ENCODE data around the gene XPC.
A peak's percentile ranks its signal among the peaks of the same experiment; 100 is the strongest.
"Not testable (repeated sequence)": the region's sequence is repeated elsewhere in the genome, so short reads cannot be mapped to it uniquely, and the experiment has no call there.

XPC gene

DNA sequence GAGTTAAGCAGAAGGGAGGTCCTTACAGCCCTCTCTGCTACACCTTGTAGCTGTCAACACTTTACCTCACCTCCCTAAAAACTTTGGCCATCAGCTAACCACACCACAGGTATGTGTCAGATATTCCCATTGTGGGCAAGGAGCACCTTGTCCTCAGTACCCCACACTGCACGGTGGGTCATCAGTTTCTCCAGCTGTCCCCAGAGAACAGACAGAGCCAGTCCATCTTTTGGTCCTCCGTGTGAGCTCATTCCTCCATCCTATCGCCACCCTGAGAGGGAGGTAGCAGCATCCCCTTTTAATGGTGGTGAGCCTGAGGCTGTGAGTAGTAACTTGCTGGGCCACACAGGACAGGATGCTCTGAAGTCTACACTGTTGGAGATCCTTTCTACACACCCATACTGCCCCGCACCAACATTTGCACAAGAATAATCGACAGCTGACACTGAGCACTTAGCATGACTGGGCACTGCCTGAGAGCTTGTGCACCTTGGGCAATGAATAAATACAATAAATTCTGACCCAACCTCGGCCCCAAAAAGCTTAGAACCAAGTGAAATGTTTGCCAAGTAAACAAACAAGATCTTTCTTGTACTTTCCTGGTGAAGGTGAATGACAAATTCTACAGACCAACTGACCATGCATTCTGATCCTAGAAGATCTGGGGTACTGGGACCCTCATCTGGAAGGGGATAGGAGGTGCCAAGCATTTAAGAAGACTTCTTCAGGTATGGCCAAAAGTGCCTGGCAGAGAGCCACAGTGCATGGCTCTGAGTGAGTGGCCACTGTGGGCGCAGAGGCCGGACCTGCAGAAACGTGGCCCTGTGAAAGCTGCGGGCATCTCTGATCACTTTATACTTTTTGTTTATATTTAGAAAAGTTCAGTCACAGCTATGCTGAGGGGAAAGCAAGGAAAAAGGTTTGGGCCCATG, 60.7 kb downstream of the XPC start:
- peaks cover 10% of the 10 kb centered on the region for H3K4me1 ChIP-seq (ENCODE audit: insufficient read depth, low read length)
- no peak overlapping the region for H3K4me3 ChIP-seq (ENCODE audit: low read depth in 1 of 2, low read length in 2 of 2)
- H3K9me3 ChIP-seq (ENCODE audit: insufficient read depth, low read length, severe bottlenecking), result no peaks in the 10 kb centered on the region
- H4K20me1 ChIP-seq (ENCODE audit: insufficient read depth, low read length), result peaks cover 7% of the 10 kb centered on the region; the same call in 1 of the 2 replicates
- TF ChIP-seq EZH2 (IDR thresholded peaks at IDR 0.05; ENCODE audit: borderline replicate concordance, low read depth, low read length, severe bottlenecking), result no peak
- TF ChIP-seq, protein P1, sequence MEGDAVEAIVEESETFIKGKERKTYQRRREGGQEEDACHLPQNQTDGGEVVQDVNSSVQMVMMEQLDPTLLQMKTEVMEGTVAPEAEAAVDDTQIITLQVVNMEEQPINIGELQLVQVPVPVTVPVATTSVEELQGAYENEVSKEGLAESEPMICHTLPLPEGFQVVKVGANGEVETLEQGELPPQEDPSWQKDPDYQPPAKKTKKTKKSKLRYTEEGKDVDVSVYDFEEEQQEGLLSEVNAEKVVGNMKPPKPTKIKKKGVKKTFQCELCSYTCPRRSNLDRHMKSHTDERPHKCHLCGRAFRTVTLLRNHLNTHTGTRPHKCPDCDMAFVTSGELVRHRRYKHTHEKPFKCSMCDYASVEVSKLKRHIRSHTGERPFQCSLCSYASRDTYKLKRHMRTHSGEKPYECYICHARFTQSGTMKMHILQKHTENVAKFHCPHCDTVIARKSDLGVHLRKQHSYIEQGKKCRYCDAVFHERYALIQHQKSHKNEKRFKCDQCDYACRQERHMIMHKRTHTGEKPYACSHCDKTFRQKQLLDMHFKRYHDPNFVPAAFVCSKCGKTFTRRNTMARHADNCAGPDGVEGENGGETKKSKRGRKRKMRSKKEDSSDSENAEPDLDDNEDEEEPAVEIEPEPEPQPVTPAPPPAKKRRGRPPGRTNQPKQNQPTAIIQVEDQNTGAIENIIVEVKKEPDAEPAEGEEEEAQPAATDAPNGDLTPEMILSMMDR (IDR thresholded peaks at IDR 0.05; ENCODE audit: borderline replicate concordance, extremely low read depth, low read length, poor library complexity, severe bottlenecking), result no peak
- no peak overlapping the region for H3K4me2 ChIP-seq (ENCODE audit: insufficient read depth, low read length)
- peaks cover 26% of the 10 kb centered on the region; the same call in 1 of the 2 replicates for H3K79me2 ChIP-seq (ENCODE audit: insufficient read depth, low read length)
- no peak overlapping the region for H2AFZ ChIP-seq (ENCODE audit: low read depth, low read length)
- H3K27me3 ChIP-seq (ENCODE audit: insufficient read depth, low read length, poor library complexity), result no peaks in the 10 kb centered on the region
- no peak for ATAC-seq (ENCODE audit: insufficient read depth, low read depth)
- H3K9ac ChIP-seq (ENCODE audit: low read depth, low read length), result no peak overlapping the region
- H3K27ac ChIP-seq (ENCODE audit: low read length), result no peak overlapping the region
- peaks cover 77% of the 10 kb centered on the region for H3K36me3 ChIP-seq (ENCODE audit: insufficient read depth, low read length)
- DNase-seq, result no peak

DNA sequence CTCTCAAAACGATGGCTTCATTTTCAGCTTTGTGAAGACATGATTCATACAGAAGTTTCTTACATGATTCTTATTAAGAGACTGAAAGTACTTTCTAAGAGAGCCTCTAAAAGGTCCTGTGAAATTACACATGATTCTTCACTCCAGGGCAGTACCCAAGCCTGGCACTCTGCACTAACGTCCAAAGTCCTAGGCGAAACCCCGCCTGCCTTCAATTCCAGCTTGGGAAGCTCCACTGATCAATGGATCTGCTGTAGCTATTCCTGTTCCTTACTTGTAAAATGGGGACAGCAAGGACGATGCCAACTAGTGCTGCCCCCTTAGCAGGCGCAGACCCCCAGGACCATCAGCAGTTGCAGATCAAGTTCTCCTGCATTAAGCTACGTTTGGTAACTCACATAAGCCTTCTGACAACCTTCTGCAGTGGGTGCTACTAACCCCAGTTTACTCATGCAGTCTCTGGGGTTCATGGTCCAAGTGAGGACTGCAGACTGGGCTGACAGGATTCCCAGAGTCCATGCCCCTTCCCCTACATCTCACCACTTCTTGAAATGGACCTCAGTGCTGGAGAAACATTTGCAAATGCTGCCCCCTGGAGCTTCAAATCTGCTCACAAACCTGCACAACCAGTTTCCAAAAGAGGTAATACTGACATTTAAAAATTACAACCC, 64.3 kb downstream of the XPC start:
- ATAC-seq (ENCODE audit: insufficient read depth, low read depth) (no peak), DNase-seq (no peak)
- Histone ChIP-seq H3K27ac (ENCODE audit: low read length) (no peak overlapping the region), H4K20me1 (ENCODE audit: insufficient read depth, low read length) (peaks cover 5% of the 10 kb centered on the region; the same call in 1 of the 2 replicates), H3K36me3 (ENCODE audit: insufficient read depth, low read length) (peaks cover 65% of the 10 kb centered on the region), H3K4me1 (ENCODE audit: insufficient read depth, low read length) (no peaks in the 10 kb centered on the region), H3K27me3 (ENCODE audit: insufficient read depth, low read length, poor library complexity) (no peaks in the 10 kb centered on the region), H3K4me3 (ENCODE audit: low read depth in 1 of 2, low read length in 2 of 2) (no peak overlapping the region), H3K9ac (ENCODE audit: low read depth, low read length) (no peak overlapping the region), H3K9me3 (ENCODE audit: insufficient read depth, low read length, severe bottlenecking) (no peaks in the 10 kb centered on the region), H2AFZ (ENCODE audit: low read depth, low read length) (no peak overlapping the region), H3K4me2 (ENCODE audit: insufficient read depth, low read length) (no peak overlapping the region), H3K79me2 (ENCODE audit: insufficient read depth, low read length) (peaks cover 6% of the 10 kb centered on the region; the same call in 1 of the 2 replicates)
- TF ChIP-seq, protein P1 (IDR thresholded peaks at IDR 0.05; ENCODE audit: borderline replicate concordance, extremely low read depth, low read length, poor library complexity, severe bottlenecking), result peak; percentile 38
- no peak for TF ChIP-seq EZH2 (IDR thresholded peaks at IDR 0.05; ENCODE audit: borderline replicate concordance, low read depth, low read length, severe bottlenecking)

- Histone ChIP-seq H3K27me3 (ENCODE audit: insufficient read depth, low read length, poor library complexity) (no peaks in the 10 kb centered on the region), H3K9ac (ENCODE audit: low read depth, low read length) (no peak overlapping the region), H3K79me2 (ENCODE audit: insufficient read depth, low read length) (no peaks in the 10 kb centered on the region), H3K4me1 (ENCODE audit: insufficient read depth, low read length) (no peaks in the 10 kb centered on the region), H3K9me3 (ENCODE audit: insufficient read depth, low read length, severe bottlenecking) (no peaks in the 10 kb centered on the region), H4K20me1 (ENCODE audit: insufficient read depth, low read length) (no peaks in the 10 kb centered on the region), H3K4me2 (ENCODE audit: insufficient read depth, low read length) (no peak overlapping the region), H3K4me3 (ENCODE audit: low read depth in 1 of 2, low read length in 2 of 2) (no peak overlapping the region), H3K36me3 (ENCODE audit: insufficient read depth, low read length) (peaks cover 44% of the 10 kb centered on the region), H3K27ac (ENCODE audit: low read length) (no peak overlapping the region), H2AFZ (ENCODE audit: low read depth, low read length) (no peak overlapping the region)
- ATAC-seq (ENCODE audit: insufficient read depth, low read depth) (no peak), DNase-seq (no peak)
- TF ChIP-seq, protein P1 (IDR thresholded peaks at IDR 0.05; ENCODE audit: borderline replicate concordance, extremely low read depth, low read length, poor library complexity, severe bottlenecking), result no peak
- TF ChIP-seq EZH2 (IDR thresholded peaks at IDR 0.05; ENCODE audit: borderline replicate concordance, low read depth, low read length, severe bottlenecking), result no peak
Measured at GRCh38 chr3:14110699-14111098, 67.7 kb downstream of the XPC start.

- H3K79me2 ChIP-seq (ENCODE audit: insufficient read depth, low read length); H3K4me1 ChIP-seq (ENCODE audit: insufficient read depth, low read length); ATAC-seq (ENCODE audit: insufficient read depth, low read depth); H3K27me3 ChIP-seq (ENCODE audit: insufficient read depth, low read length, poor library complexity); DNase-seq; H3K4me2 ChIP-seq (ENCODE audit: insufficient read depth, low read length); H3K4me3 ChIP-seq (ENCODE audit: low read depth in 1 of 2, low read length in 2 of 2); H2AFZ ChIP-seq (ENCODE audit: low read depth, low read length); H4K20me1 ChIP-seq (ENCODE audit: insufficient read depth, low read length); H3K9me3 ChIP-seq (ENCODE audit: insufficient read depth, low read length, severe bottlenecking); H3K27ac ChIP-seq (ENCODE audit: low read length); H3K9ac ChIP-seq (ENCODE audit: low read depth, low read length): not testable (repeated sequence)
- H3K36me3 ChIP-seq (ENCODE audit: insufficient read depth, low read length), result peaks cover 35% of the 10 kb centered on the region
Measured at GRCh38 chr3:14109821-14110220, 68.6 kb downstream of the XPC start.

Measured in DND-41 (cell line).